ENCODE results near the gene SULT2B1.

The SULT2B1 gene

GRCh38 chr19:48632692-48633147 lies 80.7 kb downstream of the SULT2B1 start:
- peak; percentile 53 for DNase-seq (ENCODE audit: low read depth)
- H3K4me3 ChIP-seq (replicated peaks; ENCODE audit: low read depth, low read length) = no peak overlapping the region
- TF ChIP-seq CTCF (IDR thresholded peaks at IDR 0.05; ENCODE audit: low read length, missing control alignments) = no peak

GRCh38 chr19:48633148-48634035 lies 81.4 kb downstream of the SULT2B1 start:
- H3K4me3 ChIP-seq (replicated peaks; ENCODE audit: low read depth, low read length) = no peak overlapping the region
- TF ChIP-seq CTCF (IDR thresholded peaks at IDR 0.05; ENCODE audit: low read length, missing control alignments) = no peak
- DNase-seq (ENCODE audit: low read depth) = no peak

GRCh38 chr19:48634036-48634342 lies 82.0 kb downstream of the SULT2B1 start:
- no peak for DNase-seq (ENCODE audit: low read depth)
- peak overlapping the region; percentile 38 for H3K4me3 ChIP-seq (replicated peaks; ENCODE audit: low read depth, low read length)

GRCh38 chr19:48634424-48635262 lies 82.7 kb downstream of the SULT2B1 start:
- TF ChIP-seq CTCF (IDR thresholded peaks at IDR 0.05; ENCODE audit: low read length, missing control alignments) = no peak
- peak; percentile 97 for DNase-seq (ENCODE audit: low read depth)
- H3K4me3 ChIP-seq (replicated peaks; ENCODE audit: low read depth, low read length) = peak overlapping the region; percentile 38

More at GRCh38 chr19:48634036-48634342, 82.0 kb downstream of the SULT2B1 start:
- TF ChIP-seq CTCF (IDR thresholded peaks at IDR 0.05; ENCODE audit: low read length, missing control alignments) = no peak

- DNase-seq (ENCODE audit: low read depth) = peak; percentile 37
These were observed 83.4 kb downstream of the SULT2B1 start for GRCh38 chr19:48635263-48635965.

More at GRCh38 chr19:48635263-48635965, 83.4 kb downstream of the SULT2B1 start:
- TF ChIP-seq CTCF (IDR thresholded peaks at IDR 0.05; ENCODE audit: low read length, missing control alignments) = no peak
- H3K4me3 ChIP-seq (replicated peaks; ENCODE audit: low read depth, low read length) = peak overlapping the region; percentile 60

Data from fibroblast of pulmonary artery (primary cell).